ENCODE data around the gene C6orf15.

The C6orf15 gene

DNA sequence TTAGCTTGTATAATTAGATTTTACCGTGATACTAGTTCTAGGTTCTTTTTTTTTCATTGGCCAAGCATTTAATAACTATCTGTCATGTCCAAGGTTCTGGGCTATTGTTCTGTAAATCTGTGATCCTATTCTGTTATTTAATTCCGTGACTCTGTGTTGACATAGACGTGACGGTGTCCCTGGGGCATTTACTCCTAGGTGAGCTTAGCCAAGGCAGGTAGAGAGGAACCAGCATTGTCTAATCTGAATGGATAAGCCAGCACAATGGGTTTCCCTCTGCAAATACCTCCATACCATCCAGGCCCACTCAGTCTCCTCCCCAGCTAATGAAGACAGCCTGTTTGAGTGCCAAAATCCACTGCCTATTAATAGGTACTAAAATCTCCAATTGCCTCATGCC lies 16.8 kb upstream of the C6orf15 start:
- no peak for DNase-seq

DNA sequence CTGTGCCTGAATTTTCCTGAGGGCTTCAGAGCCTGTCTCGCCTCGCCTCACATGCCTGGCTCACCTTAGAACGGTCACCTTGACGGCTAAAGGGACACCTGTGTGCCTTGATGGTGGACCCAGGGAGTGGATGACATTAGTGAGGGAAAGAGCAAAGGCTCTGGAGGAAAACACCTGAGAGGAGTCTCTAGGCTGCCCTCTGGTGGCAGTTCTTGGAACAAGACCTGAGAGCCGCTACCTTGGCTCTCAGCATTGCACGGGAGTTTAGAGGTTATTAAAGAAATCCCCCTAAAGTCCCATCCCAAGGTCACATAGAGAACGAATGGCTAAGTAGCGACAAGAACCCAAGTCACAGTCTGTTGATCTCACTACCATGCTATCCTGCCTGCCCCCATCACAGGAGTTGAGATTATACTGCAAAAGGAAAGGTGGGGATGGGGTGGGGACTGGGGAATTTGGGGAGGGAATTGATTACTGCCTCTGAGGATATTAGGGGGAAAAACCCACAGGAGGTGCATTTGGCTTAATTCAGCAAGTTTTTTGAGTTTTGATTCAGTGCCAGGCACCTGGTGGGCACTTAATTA lies 15.8 kb upstream of the C6orf15 start:
- DNase-seq: peak; percentile 60

DNA sequence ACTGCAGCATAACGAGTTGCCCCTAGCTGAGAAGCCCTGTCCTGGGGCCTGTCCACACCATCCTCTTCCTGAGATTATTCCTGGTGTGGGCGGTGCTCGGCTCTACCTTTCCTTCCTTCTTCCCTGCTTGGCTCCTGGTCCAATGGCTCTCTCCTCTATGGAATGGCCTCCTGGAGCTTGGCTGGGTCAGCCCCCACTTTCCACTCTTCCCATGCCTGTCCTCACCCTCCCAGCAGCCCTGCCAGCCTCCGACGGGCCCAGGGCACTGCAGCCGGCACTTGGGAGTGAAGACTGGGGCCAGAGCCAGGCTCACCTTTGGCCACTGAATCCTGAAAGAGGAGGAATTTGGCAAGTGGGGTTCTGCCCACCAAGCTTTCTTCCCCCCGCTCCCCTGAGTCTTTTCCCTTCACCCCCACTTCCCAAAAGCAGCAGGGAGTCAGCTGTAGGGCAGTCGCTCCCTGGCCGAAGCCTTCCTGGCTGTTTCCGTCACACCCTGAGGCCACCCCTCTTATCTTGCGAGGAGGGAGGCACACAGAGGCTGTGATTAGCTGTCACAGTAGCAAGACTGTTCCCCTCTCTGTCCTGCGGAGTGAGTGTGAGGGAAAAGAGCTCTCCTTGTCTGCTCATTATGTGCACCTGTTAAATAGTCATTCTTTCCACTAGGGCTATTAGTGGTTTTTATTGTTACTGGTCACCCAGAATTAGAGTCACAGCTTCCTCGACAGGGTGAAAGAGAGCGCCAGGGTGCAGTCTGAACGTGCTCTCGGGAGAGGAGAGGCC lies 14.2 kb upstream of the C6orf15 start:
- peak; percentile 33 for DNase-seq

DNA sequence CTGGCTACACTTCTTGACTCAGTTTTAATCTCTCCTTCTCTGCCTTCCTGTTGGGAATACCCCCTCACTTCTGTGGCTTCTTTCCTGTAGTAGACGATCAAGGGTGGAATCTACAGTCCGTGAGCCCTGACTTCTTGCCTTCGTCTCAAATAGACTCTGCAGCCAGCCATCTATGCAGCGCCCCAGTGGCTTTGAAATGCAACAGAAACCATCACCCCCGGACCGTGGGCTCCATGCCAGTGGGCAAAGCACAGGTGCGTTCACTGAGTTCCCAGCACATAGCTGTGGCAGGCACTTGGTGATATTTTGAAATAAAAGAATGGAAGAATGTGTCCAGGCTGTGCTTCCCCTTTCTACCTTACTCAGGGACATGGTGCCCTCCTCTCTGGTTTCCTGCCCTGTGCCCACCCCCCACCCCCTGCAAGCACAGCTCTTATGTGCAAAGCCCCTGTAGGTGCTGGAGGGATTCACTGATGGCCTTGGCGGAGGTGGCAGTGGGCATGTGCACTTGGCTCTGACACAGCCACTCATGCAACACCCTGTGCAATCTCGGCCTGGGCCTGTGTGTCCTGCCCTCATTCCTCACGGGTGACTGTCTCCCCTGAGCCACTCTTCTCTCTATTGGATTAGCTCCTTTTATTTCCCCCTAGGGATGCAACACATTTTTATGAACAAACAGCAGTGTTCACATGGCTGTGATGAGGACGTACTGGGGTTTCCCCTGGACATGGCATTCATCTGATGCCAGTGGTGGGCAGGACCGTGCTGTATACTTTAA lies 13.4 kb upstream of the C6orf15 start:
- no peak for DNase-seq

DNA sequence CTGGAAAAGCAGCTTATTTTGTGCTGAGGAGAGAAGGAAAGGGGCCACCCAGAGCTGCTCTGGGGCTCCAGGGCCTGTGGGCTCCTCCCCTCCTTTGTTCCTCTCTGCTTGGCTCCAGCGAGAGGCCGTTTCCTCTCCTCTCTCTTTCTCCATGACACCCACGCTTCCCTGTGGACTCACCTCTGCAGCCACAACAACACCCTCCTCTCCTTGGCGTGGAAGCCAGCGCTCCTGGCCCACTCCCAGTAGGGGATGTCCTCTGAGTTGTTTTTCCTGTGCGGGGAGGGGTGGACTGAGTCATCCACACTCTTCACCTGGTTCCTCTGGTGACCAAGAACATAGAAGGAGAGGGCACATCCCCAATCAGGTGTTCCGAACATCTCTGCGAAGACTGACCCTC lies 12.8 kb upstream of the C6orf15 start:
- DNase-seq: no peak

DNA sequence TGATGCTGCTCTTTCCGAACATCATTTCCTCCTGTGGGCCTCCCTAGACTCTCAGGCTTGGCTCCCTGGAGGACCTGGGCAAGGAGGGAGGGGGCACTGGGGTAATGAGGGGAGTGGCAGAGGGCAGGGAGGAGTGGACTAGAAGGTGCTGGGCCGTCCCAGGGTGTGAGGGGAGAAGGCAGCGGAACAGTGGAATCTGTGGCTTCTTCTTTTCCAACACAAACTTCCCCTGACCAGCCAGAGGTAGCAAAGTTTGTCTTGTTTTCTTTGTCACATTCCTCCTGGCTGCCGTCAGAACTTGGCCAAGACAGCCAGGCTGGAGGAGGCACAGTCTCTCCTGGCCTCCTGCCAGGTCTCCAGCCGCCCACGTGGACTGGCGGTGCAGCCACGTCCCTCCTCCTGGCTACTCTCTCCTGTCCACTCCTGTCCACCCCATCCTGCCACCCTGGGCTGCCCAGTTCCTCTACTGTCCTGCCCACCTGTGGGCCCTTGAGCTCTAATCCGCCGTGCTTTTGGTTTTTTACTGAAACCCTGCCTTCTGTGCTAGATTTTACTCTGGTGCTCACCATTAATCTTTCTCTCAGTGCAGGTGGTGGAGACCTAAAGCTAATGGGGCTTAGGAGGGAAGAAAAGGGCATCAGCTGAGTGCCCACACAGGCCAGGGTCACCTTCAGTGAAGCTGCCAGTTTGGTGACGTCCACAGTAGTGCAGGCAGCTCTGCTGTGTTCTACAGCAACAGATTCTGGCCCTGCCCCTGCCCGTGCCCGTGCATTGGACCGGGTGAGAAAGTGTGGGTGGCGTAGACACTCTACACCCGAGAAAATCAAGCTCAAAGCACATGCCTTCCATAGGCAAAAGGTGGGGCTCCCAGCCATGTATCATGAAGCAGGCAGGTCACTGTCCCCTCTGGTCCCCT lies 10.7 kb upstream of the C6orf15 start:
- DNase-seq: peak; percentile 11

DNA sequence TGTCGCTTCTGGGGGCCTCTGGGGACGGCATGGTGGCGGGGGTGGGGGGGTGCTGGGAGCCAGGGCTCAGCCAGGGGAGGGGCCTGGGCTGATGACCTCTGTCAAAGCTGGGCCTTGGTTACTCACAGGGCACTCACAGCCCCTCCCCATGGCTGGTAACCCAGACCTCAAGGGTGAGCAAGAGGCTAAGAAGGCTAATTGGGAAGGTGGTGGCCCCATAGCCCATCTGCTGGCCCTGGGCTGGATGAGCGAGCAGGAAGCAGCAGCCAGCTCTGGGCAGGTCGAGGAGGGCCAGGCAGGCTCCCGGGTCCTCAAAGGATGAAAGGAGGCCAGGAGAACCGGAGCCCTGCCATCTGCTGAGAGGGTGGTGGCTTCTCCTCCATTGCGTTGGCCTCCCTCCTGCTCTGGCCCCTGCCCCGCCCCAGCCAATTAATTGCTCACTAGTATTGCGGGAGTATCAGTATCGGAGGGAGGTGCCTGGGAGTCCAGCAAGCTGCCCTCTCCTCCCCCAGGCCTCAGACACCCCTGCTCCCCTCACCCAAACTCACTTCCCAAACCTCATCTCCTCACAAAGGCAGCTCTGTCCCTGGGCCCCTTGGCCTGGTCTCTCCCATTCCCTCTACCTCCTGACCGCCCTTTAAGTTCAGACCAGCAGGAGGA lies 8.9 kb upstream of the C6orf15 start:
- no peak for DNase-seq

DNA sequence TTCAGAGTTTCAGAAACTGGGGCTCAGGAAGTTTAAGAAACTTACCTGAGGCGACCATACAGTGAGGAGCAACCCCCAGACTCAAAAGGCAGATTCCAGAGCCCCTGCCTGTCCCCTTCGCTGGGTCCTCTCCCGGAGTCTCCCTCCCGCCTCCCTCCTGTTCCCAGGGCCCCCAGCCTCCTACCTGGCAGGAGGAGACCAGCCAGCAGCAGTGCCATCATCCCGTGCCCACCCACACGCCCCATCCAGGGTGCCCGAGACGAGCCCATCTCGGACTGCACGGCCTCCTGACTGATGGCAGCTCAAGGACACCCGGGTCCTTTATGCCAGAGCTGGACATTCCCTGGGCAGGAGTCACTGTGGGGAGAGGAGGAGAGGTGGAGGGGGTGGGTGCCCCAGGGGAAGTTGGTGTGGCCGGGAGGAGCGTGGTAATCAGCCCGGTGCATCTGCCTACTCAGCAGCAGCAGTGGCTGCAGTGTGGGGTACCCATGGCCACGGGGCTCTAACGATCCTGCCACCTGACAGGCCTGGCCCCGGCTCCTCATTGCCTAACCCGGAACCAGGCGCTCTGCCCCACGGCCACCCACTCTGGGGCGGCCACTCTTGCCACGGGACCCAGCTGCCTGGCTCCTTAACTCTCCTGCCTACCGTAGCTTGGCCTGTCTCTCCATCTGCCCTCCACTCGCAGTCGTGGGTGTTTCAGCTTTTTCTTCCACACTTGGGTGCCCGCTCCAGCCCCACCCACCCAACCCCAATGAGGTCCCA lies 8.0 kb upstream of the C6orf15 start, which contains the start of gene CDSN:
TSS of gene CDSN (minus strand) at position 296 of the 765 bp plus-strand sequence. CDS start at position 269, 27 bp downstream.
- peak; percentile 41 for DNase-seq

DNA sequence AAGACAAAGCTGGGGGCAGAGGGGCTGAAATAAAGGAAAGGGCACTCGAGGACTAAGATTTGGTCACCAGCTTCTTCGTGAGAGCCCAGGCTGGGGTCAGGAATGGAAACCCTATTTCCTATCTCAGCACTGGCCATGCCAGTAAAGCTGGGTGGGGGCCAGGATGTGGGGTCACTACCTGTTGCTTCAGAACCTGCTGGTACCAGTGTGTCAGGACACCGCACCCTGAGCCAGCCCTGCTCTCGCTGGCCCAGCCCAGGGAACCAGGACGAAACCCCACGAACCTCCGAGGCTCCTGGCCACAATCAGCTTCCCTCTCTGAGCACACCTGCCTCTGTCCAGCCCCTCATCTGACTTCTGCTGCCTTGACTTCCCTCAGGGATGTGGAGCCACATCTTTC lies 5.8 kb upstream of the C6orf15 start:
- no peak for DNase-seq

DNA sequence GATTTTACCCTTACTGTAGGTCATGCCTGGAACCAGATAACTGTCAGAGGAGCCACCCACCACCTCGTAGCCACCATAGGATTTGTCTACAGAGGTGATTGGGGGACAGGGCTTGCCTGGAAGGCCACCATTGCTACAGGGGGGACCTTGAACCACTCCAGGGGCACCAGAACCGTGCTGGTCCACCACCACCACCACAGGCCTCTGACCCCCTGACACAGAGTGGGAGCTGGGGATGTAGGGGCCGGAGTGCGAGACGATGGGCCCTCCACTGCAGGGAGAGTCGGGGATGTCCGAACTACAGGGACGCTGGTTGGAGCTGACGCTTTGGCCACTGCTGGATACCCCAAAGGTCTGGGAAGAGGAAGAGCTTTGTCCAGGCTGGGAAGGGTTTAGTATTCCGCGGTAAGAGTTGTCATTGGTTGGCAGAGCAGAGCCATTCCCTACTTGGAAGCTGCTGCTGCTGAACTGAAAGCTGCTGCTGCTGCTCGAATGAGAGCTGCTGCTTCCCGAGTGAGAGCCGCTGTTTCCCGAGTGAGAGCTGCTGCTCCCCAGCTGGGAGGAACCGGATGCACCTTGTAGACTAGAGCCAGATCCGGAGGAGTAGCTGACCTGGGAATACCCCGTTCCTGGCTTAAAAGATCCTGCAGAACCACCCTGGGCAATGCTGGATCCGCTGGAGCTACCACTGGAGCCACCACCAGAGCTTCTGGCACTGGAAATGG lies 4.4 kb upstream of the C6orf15 start:
- DNase-seq: no peak

DNA sequence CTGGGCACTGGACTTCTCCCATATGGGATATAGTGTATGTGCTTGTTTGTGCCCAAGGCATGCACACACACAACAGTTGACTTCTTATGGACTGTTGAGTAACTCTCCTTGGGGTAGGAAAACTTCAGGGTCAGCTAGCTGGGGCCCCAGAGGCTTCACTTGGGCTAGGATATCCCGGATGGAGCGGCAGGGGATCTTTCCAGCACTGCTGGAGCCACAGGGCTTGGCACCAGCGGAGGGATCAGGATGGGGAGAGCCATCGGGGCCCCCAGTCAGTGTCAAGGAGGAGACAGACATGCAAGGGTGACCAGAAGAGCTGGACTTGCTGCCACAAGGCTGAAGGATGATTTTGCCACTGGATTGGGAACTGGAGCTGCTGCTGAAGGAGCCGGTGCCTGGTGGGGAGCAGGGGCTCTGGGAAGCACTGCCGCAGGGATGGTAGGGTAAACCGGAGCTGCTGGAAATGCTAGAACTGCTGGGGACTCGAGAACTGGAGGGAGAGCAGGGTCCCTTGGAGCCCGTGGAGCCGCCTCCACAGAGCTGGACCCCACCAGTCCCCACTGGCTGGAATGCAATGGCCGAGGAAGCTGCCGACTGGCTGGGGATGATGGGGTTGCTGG lies 3.7 kb upstream of the C6orf15 start:
- no peak for DNase-seq

DNA sequence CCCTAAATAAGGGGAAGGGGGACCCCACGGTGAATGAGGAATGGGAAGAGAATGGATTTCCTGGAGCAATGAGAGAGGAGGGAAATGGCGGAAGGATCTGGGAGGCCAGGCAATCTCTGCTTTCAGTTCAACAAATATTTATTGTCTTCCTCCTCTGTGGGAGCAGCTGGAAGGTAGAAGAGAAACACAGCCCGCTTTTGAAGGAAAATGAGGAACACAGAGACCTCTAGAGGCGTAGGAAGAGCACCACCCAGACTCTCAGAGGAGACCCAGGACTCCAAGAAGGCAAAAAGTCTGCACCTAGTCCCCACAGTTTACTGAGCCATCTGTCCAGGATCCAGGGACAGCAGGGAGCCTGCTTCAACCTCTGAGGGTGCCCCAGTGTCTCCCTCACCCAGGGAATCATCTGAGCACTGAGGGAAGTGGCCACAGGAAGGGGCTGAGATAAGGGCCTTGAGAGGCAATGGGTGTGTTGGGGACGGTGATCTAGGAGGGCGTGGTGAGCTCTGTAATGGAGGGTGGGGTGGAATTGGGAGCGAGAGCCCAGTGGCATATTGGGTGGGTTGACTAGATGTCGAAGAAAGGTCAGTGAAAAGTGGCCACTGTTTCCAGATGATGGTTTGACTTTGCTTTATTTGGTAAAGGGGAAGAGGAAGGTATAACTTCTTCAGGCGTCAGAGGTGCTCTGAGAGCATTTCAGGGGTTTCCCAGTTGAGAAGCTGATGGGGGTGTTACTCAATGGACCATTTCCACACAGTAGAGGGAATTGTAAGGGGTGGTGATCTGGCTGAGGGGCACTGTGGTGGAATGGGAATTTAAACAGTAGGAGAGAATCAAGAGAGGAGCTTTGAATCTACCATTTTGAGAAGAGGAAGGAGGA lies 2.8 kb upstream of the C6orf15 start:
- DNase-seq: peak; percentile 27

DNA sequence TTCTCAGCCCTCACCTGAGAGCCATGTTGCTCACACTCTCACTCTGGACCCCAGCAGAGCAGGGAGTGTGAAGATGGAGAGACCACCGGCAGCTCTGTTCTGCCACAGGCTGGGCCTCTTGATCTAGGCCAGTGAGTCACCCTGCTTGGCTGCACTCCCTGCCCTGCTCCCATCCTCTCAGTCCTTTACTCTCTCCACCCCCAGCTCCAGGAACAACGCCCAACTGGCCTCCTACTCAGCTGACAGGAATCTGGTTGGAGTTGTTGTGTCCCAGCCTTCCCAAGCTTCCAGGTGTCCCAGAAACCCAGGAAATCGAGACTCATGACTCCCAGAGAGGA lies 2.1 kb upstream of the C6orf15 start, which contains the start of gene PSORS1C1:
TSS of gene PSORS1C1 (plus strand) at position 260 of the 338 bp plus-strand sequence. CDS start 14,833 bp downstream, outside the sequence.
- DNase-seq: no peak

DNA sequence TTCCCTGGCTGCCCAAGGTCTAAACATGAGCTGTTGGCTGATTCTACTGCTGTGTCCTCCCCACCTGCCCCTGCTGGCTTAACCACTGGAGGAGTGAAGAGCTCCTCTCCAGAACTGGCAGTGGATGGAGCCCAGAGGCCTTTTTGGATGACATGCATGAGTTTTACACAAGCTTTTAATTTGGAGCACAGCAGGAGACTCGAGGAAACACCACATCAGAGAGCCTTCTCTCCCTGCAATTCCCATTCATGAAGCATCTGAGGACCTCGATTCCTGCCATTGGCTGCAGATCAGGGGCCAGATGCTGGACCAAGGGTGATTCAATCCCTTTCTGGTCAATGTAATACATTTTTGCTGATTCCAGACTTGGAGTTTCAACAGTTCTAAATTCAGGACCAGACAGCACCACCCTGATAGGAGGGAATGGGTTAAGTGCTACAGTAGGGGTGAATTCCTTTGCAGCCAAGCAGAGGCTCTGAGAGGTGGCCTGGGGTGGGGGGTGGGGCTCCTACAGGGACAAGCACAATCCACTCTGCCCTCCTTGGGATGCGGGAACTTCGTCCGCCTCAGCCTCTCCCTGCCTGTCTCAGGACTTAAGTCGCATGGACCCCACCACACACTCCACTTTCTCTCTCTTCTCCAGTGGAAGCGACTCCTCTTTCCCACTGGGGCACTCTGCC lies 1.6 kb upstream of the C6orf15 start:
- DNase-seq: no peak

DNA sequence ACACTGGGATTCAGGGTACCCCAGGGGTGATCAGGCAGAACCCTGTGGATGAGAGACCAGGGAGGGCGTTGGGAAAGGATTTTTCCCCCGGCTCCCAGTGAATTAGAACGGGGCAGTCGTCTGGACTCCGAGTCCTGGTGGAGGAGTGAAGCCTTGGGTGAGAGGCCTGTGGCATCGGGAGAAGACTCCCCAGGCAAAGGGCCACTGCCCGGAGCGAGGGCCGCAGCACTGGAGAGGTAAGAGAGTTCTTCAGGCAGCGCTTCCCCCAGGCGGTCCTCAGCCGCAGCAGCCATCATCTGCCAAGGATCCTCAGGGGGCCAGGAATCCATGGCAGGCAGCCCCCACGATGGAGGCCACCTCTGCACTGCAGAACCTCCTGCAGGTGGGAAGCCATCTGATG lies 663 bp downstream of the C6orf15 start:
- DNase-seq: no peak

DNA sequence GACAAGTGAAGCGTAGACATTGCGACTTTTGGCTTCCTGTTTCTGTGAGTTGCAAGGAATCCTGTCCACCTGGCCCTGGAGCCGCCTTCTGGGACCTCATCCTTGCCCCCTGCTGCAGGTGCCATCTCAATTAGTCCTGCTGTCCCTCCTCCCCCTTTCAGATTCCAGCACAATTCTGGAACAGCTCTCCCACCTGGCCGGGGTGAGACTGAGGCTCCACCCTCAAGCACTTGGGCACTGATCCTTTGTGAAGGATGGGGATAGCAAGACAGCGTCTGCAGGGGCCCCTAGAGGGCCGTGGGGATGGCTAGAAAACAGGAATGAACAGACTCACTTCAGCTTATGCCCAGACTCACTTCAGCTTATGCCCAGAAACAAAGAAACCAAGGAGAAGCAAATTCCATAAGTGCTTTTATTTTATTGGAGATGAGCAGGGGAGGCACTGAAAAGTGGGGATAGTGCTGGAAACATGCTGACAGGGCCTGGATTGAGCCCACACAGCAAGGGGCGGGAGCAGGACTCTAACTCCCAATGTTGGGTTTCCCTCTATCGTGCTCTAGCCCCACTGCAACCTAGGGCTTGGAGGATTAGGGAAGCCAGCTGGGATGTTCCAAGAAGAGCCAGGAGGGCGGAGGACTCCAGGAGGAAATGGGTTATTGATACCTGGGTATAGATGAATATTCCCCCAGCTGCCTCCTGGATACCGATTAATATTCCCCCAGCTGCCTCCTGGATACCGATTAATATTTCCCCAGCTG lies 1.4 kb downstream of the C6orf15 start:
- no peak for DNase-seq

DNA sequence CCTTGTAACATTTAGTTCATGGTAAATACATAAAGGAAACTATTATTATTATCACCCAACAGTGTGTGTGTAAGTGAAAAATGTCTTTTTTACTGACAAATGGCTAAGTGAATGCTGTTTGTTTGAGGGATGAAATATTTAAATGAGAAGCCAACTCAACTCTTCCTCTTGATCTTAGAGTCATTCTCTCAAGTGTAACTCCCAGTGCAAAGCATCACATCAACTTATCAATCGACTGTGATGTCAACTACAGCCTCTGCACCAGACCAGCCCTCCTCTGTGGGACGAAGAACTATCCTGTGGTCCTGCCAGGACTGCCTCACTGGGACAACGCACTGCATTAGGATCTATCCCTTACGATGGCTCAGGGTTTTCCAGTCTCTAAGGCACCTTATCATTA lies 5.3 kb downstream of the C6orf15 start:
- no peak for DNase-seq

DNA sequence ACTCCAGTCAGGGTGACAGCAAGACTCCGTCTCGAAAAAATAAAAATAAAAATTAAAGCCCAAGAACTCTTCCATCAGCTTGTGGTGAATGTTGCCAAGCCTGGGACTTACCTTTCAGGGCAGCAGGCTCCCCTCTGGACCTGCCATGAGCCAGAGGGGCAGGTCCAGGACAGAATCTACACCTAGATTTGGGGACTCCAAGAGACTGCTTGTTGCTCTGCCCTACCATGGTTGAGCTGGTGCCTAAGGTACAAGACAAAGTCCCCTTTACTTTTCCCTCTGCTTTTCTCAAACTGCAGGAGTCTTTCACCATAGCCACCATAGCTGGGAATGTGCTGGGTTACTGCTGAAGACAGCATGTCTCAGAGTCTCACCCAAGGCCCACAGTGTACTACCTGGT lies 9.2 kb downstream of the C6orf15 start:
- no peak for DNase-seq

Data from hematopoietic multipotent progenitor cell treated with erythropoietin and hydrocortisone succinate and interleukin-3 and kit ligand, for 8 days (in vitro differentiated cells).